DND-41 (cell line): Measurements from ENCODE around the gene NUP85.
"Not testable (repeated sequence)": the region's sequence is repeated elsewhere in the genome, so short reads cannot be mapped to it uniquely, and the experiment has no call there.

Experiments
- ATAC-seq: fragments of 200-7000 bp; cut with Tn5 transposase; 3 replicates; pipeline ENCODE4 v1.9.1; 2021; ENCODE audit warnings: low read depth; ENCODE audit not compliant: insufficient read depth
- DNase-seq: peaks from one replicate; pipeline ENCODE4 v3.0.0-alpha.2; 2020
- H2AFZ ChIP-seq: 2 replicates; pipeline ENCODE4 v1.6.0; 2012; ENCODE audit warnings: low read depth, low read length
- H3K27ac ChIP-seq: 2 replicates; pipeline ENCODE4 v1.5.1; 2012; ENCODE audit warnings: low read length, inconsistent platforms
- H3K27me3 ChIP-seq: fragments of 200-600 bp; sonication (generic); 2 replicates; pipeline ENCODE4 v1.6.0; 2012; ENCODE audit warnings: low read length, mild to moderate bottlenecking, inconsistent platforms; ENCODE audit not compliant: insufficient read depth, poor library complexity
- H3K36me3 ChIP-seq: 2 replicates; pipeline ENCODE4 v1.5.1; 2012; ENCODE audit warnings: low read length, inconsistent platforms; ENCODE audit not compliant: insufficient read depth
- H3K4me1 ChIP-seq: 2 replicates; pipeline ENCODE4 v1.5.1; 2012; ENCODE audit warnings: mild to moderate bottlenecking, low read length; ENCODE audit not compliant: insufficient read depth
- H3K4me2 ChIP-seq: 2 replicates; pipeline ENCODE4 v1.6.0; 2012; ENCODE audit warnings: mild to moderate bottlenecking, moderate library complexity, low read length, inconsistent platforms; ENCODE audit not compliant: insufficient read depth
- H3K4me3 ChIP-seq, 2 experiments: fragments of 200-600 bp in 1 of 2; shearing (Covaris generic) in 1 of 2; 2 replicates each; pipeline ENCODE4 v1.5.1; 2012 to 2016; ENCODE audit warnings: inconsistent platforms in 2 of 2, low read length in 2 of 2, mild to moderate bottlenecking in 2 of 2, low read depth in 1 of 2, moderate library complexity in 1 of 2
- H3K79me2 ChIP-seq: 2 replicates; pipeline ENCODE4 v1.6.0; 2012; ENCODE audit warnings: low read length, inconsistent platforms; ENCODE audit not compliant: insufficient read depth
- H3K9ac ChIP-seq: 2 replicates; pipeline ENCODE4 v1.6.0; 2012; ENCODE audit warnings: low read depth, mild to moderate bottlenecking, inconsistent platforms, low read length, moderate library complexity
- H3K9me3 ChIP-seq: 2 replicates; pipeline ENCODE4 v1.5.1; 2012; ENCODE audit warnings: low read length, moderate library complexity, mild to moderate bottlenecking, inconsistent platforms; ENCODE audit not compliant: insufficient read depth, severe bottlenecking
- H4K20me1 ChIP-seq: 2 replicates; pipeline ENCODE4 v1.6.0; 2012; ENCODE audit warnings: low read length; ENCODE audit not compliant: insufficient read depth
- CTCF ChIP-seq: IDR thresholded peaks from 2 replicates; pipeline ENCODE4 v1.5.1; 2012; ENCODE audit warnings: borderline replicate concordance, low read length, moderate library complexity, mild to moderate bottlenecking; ENCODE audit not compliant: poor library complexity, severe bottlenecking; ENCODE audit errors: extremely low read depth
- EZH2 ChIP-seq: IDR thresholded peaks from 3 replicates; pipeline ENCODE4 v1.6.1; 2012; ENCODE audit warnings: borderline replicate concordance, low read depth, mild to moderate bottlenecking, moderate library complexity, low read length, inconsistent platforms; ENCODE audit not compliant: severe bottlenecking

The NUP85 gene

GRCh38 chr17:75160211-75160610 lies 45.3 kb upstream of the NUP85 start:
- Histone ChIP-seq H3K4me3 (no peak overlapping the region), H3K27ac (no peak overlapping the region), H3K79me2 (no peaks in the 10 kb centered on the region), H3K9ac (no peak overlapping the region), H3K36me3 (peaks cover 22% of the 10 kb centered on the region), H3K9me3 (no peaks in the 10 kb centered on the region), H3K4me1 (peaks cover 4% of the 10 kb centered on the region), H4K20me1 (no peaks in the 10 kb centered on the region), H2AFZ (no peak overlapping the region), H3K27me3 (no peaks in the 10 kb centered on the region), H3K4me2 (no peak overlapping the region)
- no peak for ATAC-seq
- no peak for DNase-seq
- no peak for TF ChIP-seq CTCF
- TF ChIP-seq EZH2, result no peak

GRCh38 chr17:75163074-75163473 lies 42.4 kb upstream of the NUP85 start:
- Histone ChIP-seq H4K20me1 (no peaks in the 10 kb centered on the region; the same call in 1 of the 2 replicates), H3K4me2 (no peak overlapping the region), H3K4me3 (no peak overlapping the region), H3K36me3 (peaks cover 46% of the 10 kb centered on the region), H3K9me3 (no peaks in the 10 kb centered on the region), H3K4me1 (no peaks in the 10 kb centered on the region), H3K79me2 (no peaks in the 10 kb centered on the region), H2AFZ (no peak overlapping the region), H3K9ac (no peak overlapping the region), H3K27ac (no peak overlapping the region), H3K27me3 (no peaks in the 10 kb centered on the region)
- DNase-seq (no peak), ATAC-seq (no peak)
- no peak for TF ChIP-seq CTCF
- TF ChIP-seq EZH2, result no peak

- H3K9me3 ChIP-seq, H3K4me2 ChIP-seq, H3K4me3 ChIP-seq, H2AFZ ChIP-seq, H3K9ac ChIP-seq, H4K20me1 ChIP-seq, H3K27me3 ChIP-seq, DNase-seq, ATAC-seq, H3K4me1 ChIP-seq, H3K27ac ChIP-seq: not testable (repeated sequence)
- peaks cover 11% of the 10 kb centered on the region for H3K79me2 ChIP-seq
- peaks cover 54% of the 10 kb centered on the region for H3K36me3 ChIP-seq
Observed at GRCh38 chr17:75164606-75165005, 40.9 kb upstream of the NUP85 start.

- H2AFZ ChIP-seq, result no peak overlapping the region
- TF ChIP-seq EZH2 (no peak), CTCF (no peak)
- H3K27ac ChIP-seq, result no peak overlapping the region
- H3K9ac ChIP-seq, result no peak overlapping the region
- H3K4me1 ChIP-seq, result peaks cover 4% of the 10 kb centered on the region; the same call in 1 of the 2 replicates
- peaks cover 39% of the 10 kb centered on the region for H4K20me1 ChIP-seq
- H3K36me3 ChIP-seq, result peaks cover 80% of the 10 kb centered on the region
- no peak for ATAC-seq
- H3K27me3 ChIP-seq, result no peaks in the 10 kb centered on the region
- H3K4me2 ChIP-seq, result no peak overlapping the region
- peaks cover 55% of the 10 kb centered on the region for H3K79me2 ChIP-seq
- no peak overlapping the region for H3K4me3 ChIP-seq
- no peaks in the 10 kb centered on the region for H3K9me3 ChIP-seq
- DNase-seq, result no peak
Observed at GRCh38 chr17:75168998-75169397, 36.5 kb upstream of the NUP85 start.
